Effector memory CD4-positive, alpha-beta T cell (primary cell): ENCODE data around the gene RMDN2.
"Not testable (repeated sequence)": the region's sequence is repeated elsewhere in the genome, so short reads cannot be mapped to it uniquely, and the experiment has no call there.

ENCODE experiments used
- DNase-seq, 3 donors: peaks; one replicate each; pipeline ENCODE4 v3.0.0-alpha.2; 2020
- H3K27ac ChIP-seq: 2 replicates; pipeline ENCODE4 v1.7.0; 2013; ENCODE audit warnings: mild to moderate bottlenecking, low read length, moderate library complexity; ENCODE audit not compliant: insufficient read depth, poor library complexity, severe bottlenecking
- H3K27me3 ChIP-seq: replicated peaks from 2 replicates; pipeline ENCODE4 v1.7.0; 2013; ENCODE audit warnings: mild to moderate bottlenecking, low read length; ENCODE audit not compliant: insufficient read depth, control insufficient read depth, poor library complexity, severe bottlenecking
- H3K36me3 ChIP-seq: 2 replicates; pipeline ENCODE4 v1.7.0; 2013; ENCODE audit warnings: mild to moderate bottlenecking, low read length, moderate library complexity; ENCODE audit not compliant: control insufficient read depth, insufficient read depth
- H3K4me1 ChIP-seq: 2 replicates; pipeline ENCODE4 v1.7.0; 2013; ENCODE audit warnings: low read length, mild to moderate bottlenecking; ENCODE audit not compliant: control insufficient read depth, insufficient read depth, poor library complexity, severe bottlenecking
- H3K4me3 ChIP-seq: 2 replicates; pipeline ENCODE4 v1.7.0; 2013; ENCODE audit warnings: low read length, low read depth, mild to moderate bottlenecking; ENCODE audit not compliant: insufficient read depth, poor library complexity, severe bottlenecking
- H3K9me3 ChIP-seq: 2 replicates; pipeline ENCODE4 v1.7.0; 2013; ENCODE audit warnings: mild to moderate bottlenecking, low read length, moderate library complexity; ENCODE audit not compliant: control insufficient read depth

Gene RMDN2

GRCh38 chr2:38010187-38010586 lies 85.1 kb downstream of the RMDN2 start:
- H3K4me3 ChIP-seq = not testable (repeated sequence)

GRCh38 chr2:38010995-38011394 lies 85.9 kb downstream of the RMDN2 start:
- H3K27ac ChIP-seq = no peak overlapping the region
- H3K4me3 ChIP-seq = no peak overlapping the region
- DNase-seq = no peak
- no peaks in the 10 kb centered on the region for H3K27me3 ChIP-seq
- H3K4me1 ChIP-seq = no peaks in the 10 kb centered on the region
- no peaks in the 10 kb centered on the region for H3K9me3 ChIP-seq
- no peaks in the 10 kb centered on the region for H3K36me3 ChIP-seq

More at GRCh38 chr2:38010187-38010586, 85.1 kb downstream of the RMDN2 start:
- not testable (repeated sequence) for H3K27me3 ChIP-seq, H3K9me3 ChIP-seq, H3K36me3 ChIP-seq, H3K27ac ChIP-seq, H3K4me1 ChIP-seq, DNase-seq

DNA sequence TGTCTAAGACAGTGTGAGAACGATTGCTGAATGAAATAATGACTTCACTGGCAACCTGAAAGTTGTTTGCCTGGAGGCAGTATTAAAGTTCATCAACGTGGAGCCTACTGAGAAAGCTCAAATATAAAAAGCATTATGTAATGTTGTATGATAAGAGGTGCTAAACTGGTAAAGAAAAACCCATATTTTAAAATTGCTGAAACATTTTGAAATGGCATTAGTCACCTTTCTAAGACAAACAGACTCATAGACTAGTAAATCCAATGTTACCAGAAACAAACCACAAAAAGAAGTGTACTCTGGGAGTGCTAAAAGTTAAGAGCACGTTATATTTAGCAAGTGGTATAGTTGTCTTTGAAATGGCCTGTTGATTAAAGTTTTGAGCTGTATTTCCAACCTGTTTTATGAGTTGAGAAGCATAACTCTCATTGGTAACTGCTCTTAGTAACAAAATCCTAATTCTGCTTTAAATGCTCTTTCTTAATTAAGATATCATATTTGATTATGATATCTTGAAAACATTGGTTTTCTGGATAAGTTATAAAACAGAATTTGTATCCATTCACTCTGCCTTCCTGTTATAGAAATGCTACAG lies 88.2 kb downstream of the RMDN2 start:
- H3K4me3 ChIP-seq = no peak overlapping the region
- no peaks in the 10 kb centered on the region for H3K4me1 ChIP-seq
- H3K27ac ChIP-seq = no peak overlapping the region
- H3K27me3 ChIP-seq = no peaks in the 10 kb centered on the region
- H3K36me3 ChIP-seq = no peaks in the 10 kb centered on the region
- H3K9me3 ChIP-seq = no peaks in the 10 kb centered on the region
- DNase-seq = no peak

GRCh38 chr2:38016219-38016618 lies 91.1 kb downstream of the RMDN2 start:
- Histone ChIP-seq H3K4me1 (no peaks in the 10 kb centered on the region), H3K27me3 (no peaks in the 10 kb centered on the region), H3K36me3 (no peaks in the 10 kb centered on the region), H3K27ac (no peak overlapping the region), H3K4me3 (no peak overlapping the region), H3K9me3 (no peaks in the 10 kb centered on the region)
- no peak for DNase-seq

DNA sequence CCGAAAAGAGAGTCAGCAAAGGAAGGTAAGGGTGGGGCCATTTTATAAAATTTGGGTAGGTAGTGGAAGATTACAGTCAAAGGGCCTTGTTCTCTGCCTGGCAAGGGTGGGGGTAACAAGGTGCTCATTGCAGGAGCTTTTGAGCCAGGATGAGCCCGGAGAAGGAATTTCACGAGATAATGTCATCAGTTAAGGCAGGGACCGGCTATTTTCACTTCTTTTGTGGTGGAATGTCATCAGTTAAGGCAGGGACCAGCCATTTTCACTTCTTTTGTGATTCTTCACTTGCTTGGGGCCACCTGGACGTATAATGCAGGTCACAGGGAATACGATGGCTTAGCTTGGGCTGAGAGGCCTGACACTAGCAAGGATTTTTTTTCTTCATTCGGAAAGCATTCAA lies 92.7 kb downstream of the RMDN2 start:
- no peak for DNase-seq
- Histone ChIP-seq H3K36me3 (no peaks in the 10 kb centered on the region), H3K9me3 (no peaks in the 10 kb centered on the region), H3K4me1 (no peaks in the 10 kb centered on the region), H3K4me3 (no peak overlapping the region), H3K27me3 (no peaks in the 10 kb centered on the region), H3K27ac (no peak overlapping the region)

DNA sequence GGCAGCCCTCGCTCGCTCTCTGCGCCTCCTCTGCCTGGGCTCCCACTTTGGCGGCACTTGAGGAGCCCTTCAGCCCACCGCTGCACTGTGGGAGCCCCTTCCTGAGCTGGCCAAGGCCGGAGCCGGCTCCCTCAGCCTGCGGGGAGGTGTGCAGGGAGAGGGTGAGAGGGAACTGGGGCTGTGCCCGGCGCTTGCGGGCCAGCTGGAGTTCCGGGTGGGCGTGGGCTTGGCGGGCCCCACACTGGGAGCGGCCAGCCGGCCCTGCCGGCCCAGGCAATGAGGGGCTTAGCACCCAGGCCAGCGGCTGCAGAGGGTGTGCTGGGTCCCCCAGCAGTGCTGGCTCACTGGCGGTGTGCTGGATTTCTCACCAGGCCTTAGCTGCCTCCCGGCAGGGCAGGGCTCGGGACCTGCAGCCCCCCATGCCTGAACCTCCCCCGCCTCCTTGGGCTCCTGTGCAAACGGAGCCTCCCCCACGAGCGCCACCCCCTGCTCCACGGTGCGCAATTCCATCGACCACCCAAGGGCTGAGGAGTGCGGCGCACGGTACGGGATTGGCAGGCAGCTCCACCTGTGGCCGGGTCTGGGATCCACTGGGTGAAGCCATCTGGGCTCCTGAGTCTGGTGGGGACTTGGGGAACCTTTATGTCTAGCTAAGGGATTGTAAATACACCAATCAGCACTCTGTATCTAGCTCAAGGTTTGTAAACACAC lies 95.4 kb downstream of the RMDN2 start:
- H3K36me3 ChIP-seq, H3K9me3 ChIP-seq, H3K4me3 ChIP-seq, DNase-seq, H3K27ac ChIP-seq, H3K27me3 ChIP-seq, H3K4me1 ChIP-seq: not testable (repeated sequence)

DNA sequence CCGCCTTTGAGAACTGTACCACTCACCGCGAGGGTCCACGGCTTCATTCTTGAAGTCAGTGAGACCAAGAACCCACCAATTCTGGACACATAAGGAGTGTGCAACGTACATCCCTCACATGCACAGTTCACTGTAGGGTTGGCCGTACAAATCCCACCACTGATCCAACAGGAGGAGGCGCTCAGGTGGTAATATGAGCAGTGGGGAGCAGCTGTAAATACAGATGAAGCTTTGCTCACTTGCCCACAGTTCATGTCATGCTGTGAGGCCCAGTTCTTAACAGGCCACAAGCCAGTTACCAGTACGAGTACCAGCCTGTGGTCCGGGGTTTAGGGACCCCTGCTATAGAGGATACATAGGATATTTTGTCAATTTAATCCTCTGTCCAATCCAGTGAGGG lies 96.5 kb downstream of the RMDN2 start:
- no peak for DNase-seq
- Histone ChIP-seq H3K4me1 (no peaks in the 10 kb centered on the region), H3K4me3 (no peak overlapping the region), H3K27me3 (no peaks in the 10 kb centered on the region), H3K36me3 (no peaks in the 10 kb centered on the region), H3K9me3 (no peaks in the 10 kb centered on the region), H3K27ac (no peak overlapping the region)

DNA sequence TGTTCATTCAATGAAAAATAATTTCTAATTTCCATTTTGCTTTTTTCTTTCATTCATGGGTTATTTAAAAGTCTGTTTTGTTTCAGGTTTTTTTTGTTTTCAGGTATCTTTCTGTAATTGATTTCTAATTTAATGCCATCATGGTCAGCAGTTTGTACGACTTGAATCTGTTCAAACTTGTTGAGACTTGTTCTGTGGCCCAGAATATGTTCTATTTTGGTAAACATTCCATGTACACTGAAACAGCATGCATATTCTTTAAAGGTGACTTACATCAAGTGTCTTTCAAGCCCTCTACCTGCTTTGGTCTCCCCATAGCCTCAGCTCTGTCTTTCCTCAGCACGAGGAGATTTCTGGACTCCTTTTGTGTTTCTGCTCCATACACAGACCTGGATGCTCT lies 101.8 kb downstream of the RMDN2 start:
- no peak for DNase-seq
- Histone ChIP-seq H3K4me3 (no peak overlapping the region), H3K36me3 (no peaks in the 10 kb centered on the region), H3K4me1 (no peaks in the 10 kb centered on the region), H3K27ac (no peak overlapping the region), H3K9me3 (no peaks in the 10 kb centered on the region), H3K27me3 (no peaks in the 10 kb centered on the region)

- H3K27me3 ChIP-seq = no peaks in the 10 kb centered on the region
- no peak for DNase-seq
- no peaks in the 10 kb centered on the region for H3K9me3 ChIP-seq
These were observed 103.7 kb downstream of the RMDN2 start for GRCh38 chr2:38028829-38029228.

GRCh38 chr2:38029512-38029911 lies 104.4 kb downstream of the RMDN2 start:
- no peak for DNase-seq
- Histone ChIP-seq H3K4me3 (no peak overlapping the region), H3K9me3 (no peaks in the 10 kb centered on the region), H3K27ac (no peak overlapping the region), H3K36me3 (no peaks in the 10 kb centered on the region), H3K4me1 (no peaks in the 10 kb centered on the region), H3K27me3 (no peaks in the 10 kb centered on the region)

More at GRCh38 chr2:38028829-38029228, 103.7 kb downstream of the RMDN2 start:
- Histone ChIP-seq H3K27ac (no peak overlapping the region), H3K4me1 (no peaks in the 10 kb centered on the region), H3K4me3 (no peak overlapping the region), H3K36me3 (no peaks in the 10 kb centered on the region)
